ENCODE data around the gene CTXN1. TPM values are rescaled to one million over a fixed set of nuclear protein-coding genes. Genes with fewer than 3 reads are reported as not detected.
"Not testable (repeated sequence)": the region's sequence is repeated elsewhere in the genome, so short reads cannot be mapped to it uniquely, and the experiment has no call there.

CTXN1 gene
- total RNA-seq, 1 experiment from 2014 or later = 3.2 TPM

GRCh38 chr19:7926727-7927604, 1.0 kb upstream of the CTXN1 start:
- DNase-seq (ENCODE audit: low read depth) = no peak

- DNase-seq (ENCODE audit: low read depth) = peak; percentile 54
These were observed 624 bp downstream of the CTXN1 start for GRCh38 chr19:7925171-7925851.

GRCh38 chr19:7924651-7925170, 1.2 kb downstream of the CTXN1 start:
- DNase-seq (ENCODE audit: low read depth) = no peak

GRCh38 chr19:7924241-7924640, 1.7 kb downstream of the CTXN1 start:
- DNase-seq (ENCODE audit: low read depth) = no peak

GRCh38 chr19:7923295-7924191, 2.4 kb downstream of the CTXN1 start:
- no peak for DNase-seq (ENCODE audit: low read depth)

- no peak for DNase-seq (ENCODE audit: low read depth)
These were observed 3.1 kb downstream of the CTXN1 start for GRCh38 chr19:7922836-7923195.

GRCh38 chr19:7921967-7922835, 3.7 kb downstream of the CTXN1 start:
- no peak for DNase-seq (ENCODE audit: low read depth)

GRCh38 chr19:7921302-7921966, 4.5 kb downstream of the CTXN1 start:
- DNase-seq (ENCODE audit: low read depth) = no peak

GRCh38 chr19:7920519-7921301, 5.2 kb downstream of the CTXN1 start:
- peak; percentile 92 for DNase-seq (ENCODE audit: low read depth)

- peak; percentile 92 for DNase-seq (ENCODE audit: low read depth)
These were observed 6.1 kb downstream of the CTXN1 start, which contains the start of gene SNAPC2 for GRCh38 chr19:7919610-7920518. TSS of gene SNAPC2 (plus strand) at chr19:7920338. CDS start at chr19:7920367, 29 bp downstream.

- DNase-seq (ENCODE audit: low read depth) = no peak
These were observed 7.1 kb downstream of the CTXN1 start for GRCh38 chr19:7918615-7919421.

- DNase-seq (ENCODE audit: low read depth) = not testable (repeated sequence)
These were observed 7.8 kb downstream of the CTXN1 start for GRCh38 chr19:7918062-7918614.

- DNase-seq (ENCODE audit: low read depth) = peak; percentile 29
These were observed 8.5 kb downstream of the CTXN1 start for GRCh38 chr19:7917267-7918061.

GRCh38 chr19:7916955-7917266, 9.0 kb downstream of the CTXN1 start:
- DNase-seq (ENCODE audit: low read depth) = no peak

- peak; percentile 22 for DNase-seq (ENCODE audit: low read depth)
These were observed 9.6 kb downstream of the CTXN1 start for GRCh38 chr19:7916103-7916954.

Measured in LHCN-M2 (cell line).